Heart right ventricle (tissue), 16 donors: ENCODE measurements around the gene NELL2. TPM values are rescaled to one million over a fixed set of nuclear protein-coding genes. Genes with fewer than 3 reads are reported as not detected.

Experiments
- ATAC-seq, 8 donors: fragments of 200-7000 bp; cut with Tn5 transposase; one replicate each; pipeline ENCODE4 v1.9.1; 2020; ENCODE audit warnings: mild to moderate bottlenecking in 8 of 8, moderate library complexity in 8 of 8, moderate number of reproducible peaks in 1 of 8
- DNase-seq, 2 donors: peaks; one replicate each; pipeline ENCODE4 v3.0.0-alpha.2; 2020
- H3K27ac ChIP-seq, 10 donors: fragments of 200-600 bp; sonication (generic) in 2 of 10; one replicate each; pipeline versions ENCODE4 v1.5.0 to v1.8.0; 2020 to 2022; ENCODE audit warnings: mild to moderate bottlenecking in 3 of 10
- H3K27me3 ChIP-seq, 7 donors: fragments of 200-600 bp; one replicate each; pipeline ENCODE4 v1.8.0; 2021 to 2022; ENCODE audit warnings: mild to moderate bottlenecking in 2 of 7
- H3K36me3 ChIP-seq, 9 donors: fragments of 200-600 bp; sonication (generic) in 1 of 9; one replicate each; pipeline versions ENCODE4 v1.5.0 to v1.8.0; 2020 to 2022; ENCODE audit warnings: mild to moderate bottlenecking in 2 of 9
- H3K4me1 ChIP-seq, 9 donors: fragments of 200-600 bp; sonication (generic) in 1 of 9; one replicate each; pipeline versions ENCODE4 v1.5.0 to v1.8.0; 2020 to 2022; ENCODE audit warnings: mild to moderate bottlenecking in 4 of 9
- H3K4me3 ChIP-seq, 10 donors: fragments of 200-600 bp; sonication (generic) in 2 of 10; one replicate each; pipeline versions ENCODE4 v1.5.0 to v1.8.0; 2020 to 2022; ENCODE audit warnings: mild to moderate bottlenecking in 7 of 10, moderate library complexity in 2 of 10
- H3K9me3 ChIP-seq, 11 donors: fragments of 200-600 bp in 10 of 11; sonication (generic) in 2 of 11; one replicate each; pipeline versions ENCODE4 v1.5.0 to v1.8.0; 2013 to 2022; ENCODE audit warnings: mild to moderate bottlenecking in 2 of 11, control low read depth in 1 of 11, moderate library complexity in 1 of 11
- WGBS, 2 donors: extraction: QIAGEN DNeasy Blood & Tissue Kit; methylation state at CpG; one replicate each; pipeline ENCODE4 v1.1.7; 2013; ENCODE audit warnings: inconsistent platforms in 1 of 2; 5-methylcytosine and 5-hydroxymethylcytosine counted together
- intact Hi-C, 10 donors: fragments of 100-400 bp; cut with DNase I; formaldehyde crosslinking; loops; one replicate each; pipeline versions ENCODE4 v1.11.1 to v1.14.2; 2022
- polyA plus RNA-seq, 2 donors: library from polyadenylated mRNA; stranded (reverse); fragments of 200-250 nt; gene quantifications; one replicate each; pipeline ENCODE4 v1.2.3, GENCODE V29; 2013
- total RNA-seq, 10 donors: library from RNA; stranded (reverse); fragmentation: NEBNext Ultra II Directional in 3 of 10; extraction: Animal tissue kit (Norgen Biotek cat#: 25700) in 3 of 10; gene quantifications; one replicate each; pipeline versions ENCODE4 v1.2.1 to v1.2.4, GENCODE V29; 2021 to 2023
- TF ChIP-seq, protein P1 (sequence below), 9 donors: fragments of 200-600 bp; sonication (generic) in 2 of 9; IDR thresholded peaks; one replicate each; pipeline versions ENCODE4 v1.5.0 to v1.8.0; 2021 to 2022; ENCODE audit warnings: antibody characterized with exemption in 9 of 9, mild to moderate bottlenecking in 5 of 9, moderate library complexity in 1 of 9
- donor health status: Arrhythmogenic right ventricular cardiomyopathy.
- donor health status: ischemic (EF 13 %, LVEDD 7.1; RV severe dilation, severe dysfunction).
- donor health status: healthy with polysubstance abuse.
- donor health status: DM: no; HTN: yes; CAD: no.
- donor health status: DM: no; HTN: no; CAD: no.
- donor health status: ischemic (EF 25% LVEDD 6.9; RV normal size, moderate dysfunction).
- donor health status: ischemic (EF 25% LVEDD 5.7; RV mildly dilated, moderate dysfunction).
- donor health status: healthy.
- donor health status: DM: yes; HTN: yes; CAD: no.
- donor health status: Ischemic cardiomyopathy.
- donor health status: ischemic (EF 35%, LVEDD 5.7; RV mildly dilated, moderate dysfunction).
- donor health status: nonischemic (EF 11% LVEDD 7.7; RV severe dilation, severe dysfunction).
- donor health status: DM: yes; HTN: yes; CAD: no.
- donor health status: PGD.
- donor health status: ischemic (EF 29% LVEDD 5.4; RV normal size, mild dysfunction).
- donor health status: nonischemic (EF 23%, LVEDD 6.1; RV moderate dilation, normal function).

Gene NELL2
- total and polyA plus RNA-seq, 12 donors: 0.06 to 2.8 (median 0.46) TPM; not detected in 3

DNA sequence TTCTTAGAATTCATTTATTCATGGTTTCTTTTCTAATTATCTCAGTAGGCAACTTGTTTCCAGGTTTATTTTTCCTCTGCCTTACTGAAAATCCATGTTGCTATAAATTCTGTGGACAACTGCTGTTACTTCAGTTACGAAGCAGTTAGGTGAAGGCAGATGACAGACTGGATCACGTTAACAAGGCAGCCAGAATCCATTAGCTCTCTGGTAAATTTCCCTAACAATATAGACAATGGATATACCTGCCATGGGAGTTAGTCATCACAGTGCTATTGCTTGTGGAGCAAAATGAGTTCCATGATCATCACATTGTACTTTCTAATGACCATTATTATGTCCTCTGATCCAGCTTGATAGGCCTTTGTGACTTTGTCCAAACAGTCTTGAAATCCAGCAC, 291.5 kb downstream of the NELL2 start:
- no peak overlapping the region for H3K4me3 ChIP-seq
- TF ChIP-seq, protein P1, sequence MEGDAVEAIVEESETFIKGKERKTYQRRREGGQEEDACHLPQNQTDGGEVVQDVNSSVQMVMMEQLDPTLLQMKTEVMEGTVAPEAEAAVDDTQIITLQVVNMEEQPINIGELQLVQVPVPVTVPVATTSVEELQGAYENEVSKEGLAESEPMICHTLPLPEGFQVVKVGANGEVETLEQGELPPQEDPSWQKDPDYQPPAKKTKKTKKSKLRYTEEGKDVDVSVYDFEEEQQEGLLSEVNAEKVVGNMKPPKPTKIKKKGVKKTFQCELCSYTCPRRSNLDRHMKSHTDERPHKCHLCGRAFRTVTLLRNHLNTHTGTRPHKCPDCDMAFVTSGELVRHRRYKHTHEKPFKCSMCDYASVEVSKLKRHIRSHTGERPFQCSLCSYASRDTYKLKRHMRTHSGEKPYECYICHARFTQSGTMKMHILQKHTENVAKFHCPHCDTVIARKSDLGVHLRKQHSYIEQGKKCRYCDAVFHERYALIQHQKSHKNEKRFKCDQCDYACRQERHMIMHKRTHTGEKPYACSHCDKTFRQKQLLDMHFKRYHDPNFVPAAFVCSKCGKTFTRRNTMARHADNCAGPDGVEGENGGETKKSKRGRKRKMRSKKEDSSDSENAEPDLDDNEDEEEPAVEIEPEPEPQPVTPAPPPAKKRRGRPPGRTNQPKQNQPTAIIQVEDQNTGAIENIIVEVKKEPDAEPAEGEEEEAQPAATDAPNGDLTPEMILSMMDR (IDR thresholded peaks at IDR 0.05): no peak
- no peaks in the 10 kb centered on the region for H3K9me3 ChIP-seq
- 55 to 67% methylated on average over 2 of the region's 2 CpGs for whole genome bisulfite sequencing, 2 donors
- intact Hi-C loops: no loop called here
- DNase-seq: no peak
- H3K27me3 ChIP-seq: no peaks in the 10 kb centered on the region
- ATAC-seq: no peak
- H3K27ac ChIP-seq: no peak overlapping the region
- no peaks in the 10 kb centered on the region for H3K36me3 ChIP-seq
- no peaks in the 10 kb centered on the region for H3K4me1 ChIP-seq

DNA sequence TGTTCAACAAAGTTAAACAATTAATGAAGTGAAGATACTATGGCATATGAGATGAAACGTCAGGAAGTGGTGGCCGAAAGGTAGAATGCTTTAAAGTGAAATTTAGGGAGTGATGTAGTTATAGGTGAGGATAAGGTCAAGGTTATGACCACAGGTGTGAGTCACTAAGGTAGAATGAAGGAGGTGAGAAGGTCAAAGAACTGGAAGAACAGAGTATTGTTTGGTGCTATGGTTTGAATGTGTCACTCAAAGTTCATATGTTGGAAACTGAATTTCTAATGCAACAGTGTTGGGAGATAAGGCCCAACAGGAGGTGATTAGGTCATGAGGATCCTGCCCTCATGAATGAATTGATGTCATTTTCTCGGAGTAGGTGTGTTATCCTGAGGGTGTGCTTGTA, 293.6 kb downstream of the NELL2 start:
- no peak for ATAC-seq
- intact Hi-C loops: no loop called here

DNA sequence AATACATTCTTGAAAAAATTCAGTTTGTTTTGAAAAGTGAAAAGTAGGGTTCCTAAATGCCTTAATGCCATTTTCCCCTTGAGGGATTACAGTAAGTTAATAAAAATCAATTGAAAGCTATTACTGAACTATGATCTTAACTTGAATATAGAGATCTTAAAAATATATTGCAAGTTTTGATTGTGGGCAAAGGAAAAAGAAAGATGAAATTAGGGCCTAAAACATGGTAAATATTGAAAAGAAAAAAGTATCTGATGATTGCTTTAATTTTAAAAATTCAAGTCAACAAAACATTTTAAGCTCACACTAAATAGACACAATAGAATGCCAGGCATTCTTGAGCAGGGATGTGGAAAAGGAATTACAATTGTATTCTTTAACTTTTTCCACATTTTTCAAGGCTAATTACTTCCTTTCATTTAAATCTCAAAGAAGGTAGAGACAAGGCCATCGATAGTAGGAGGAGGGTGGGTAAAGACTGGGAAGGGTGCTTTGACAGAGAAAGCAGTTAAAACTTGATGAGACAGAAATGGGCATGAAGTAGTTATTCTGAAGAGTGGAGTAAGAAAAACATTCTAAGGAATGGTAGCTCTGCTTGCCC, 294.4 kb downstream of the NELL2 start:
- DNase-seq: no peak
- H3K36me3 ChIP-seq: no peaks in the 10 kb centered on the region
- TF ChIP-seq, protein P1 (IDR thresholded peaks at IDR 0.05): no peak
- H3K27ac ChIP-seq: no peak overlapping the region
- no peaks in the 10 kb centered on the region for H3K27me3 ChIP-seq
- no peaks in the 10 kb centered on the region for H3K9me3 ChIP-seq
- no peak overlapping the region for H3K4me3 ChIP-seq
- intact Hi-C loops: no loop called here
- ATAC-seq: no peak
- no peaks in the 10 kb centered on the region for H3K4me1 ChIP-seq
- 17 to 23% methylated on average over 1 of the region's 1 CpG for WGBS, 2 donors

More for the DNA sequence above, 293.6 kb downstream of the NELL2 start:
- WGBS, 2 donors: 73 to 75% methylated on average over 3 of the region's 3 CpGs
- no peak for DNase-seq
- no peak overlapping the region for H3K27ac ChIP-seq
- TF ChIP-seq, protein P1 (IDR thresholded peaks at IDR 0.05): no peak
- no peaks in the 10 kb centered on the region for H3K36me3 ChIP-seq
- no peaks in the 10 kb centered on the region for H3K4me1 ChIP-seq
- H3K4me3 ChIP-seq: no peak overlapping the region
- H3K27me3 ChIP-seq: no peaks in the 10 kb centered on the region
- H3K9me3 ChIP-seq: no peaks in the 10 kb centered on the region

DNA sequence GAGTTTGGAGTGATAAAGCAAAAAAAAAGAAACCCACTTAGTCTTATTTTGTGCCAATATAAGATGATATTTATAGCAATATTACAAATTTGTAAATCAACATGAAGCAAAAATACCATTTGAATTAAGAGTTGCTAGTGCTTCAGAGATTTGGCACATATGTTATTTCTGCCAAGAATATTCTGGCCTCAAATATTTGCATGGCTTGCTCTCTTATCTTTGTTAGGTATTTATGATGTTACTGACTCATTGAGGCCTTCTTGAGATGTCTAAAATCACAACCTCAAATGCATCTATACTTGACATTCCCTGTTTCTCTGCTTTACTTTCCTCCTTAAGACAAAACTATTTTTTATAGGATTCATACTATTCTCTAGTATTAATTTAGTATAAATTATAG, 301.5 kb downstream of the NELL2 start:
- no peak for DNase-seq
- H3K36me3 ChIP-seq: no peaks in the 10 kb centered on the region
- H3K4me1 ChIP-seq: no peaks in the 10 kb centered on the region
- no peaks in the 10 kb centered on the region for H3K27me3 ChIP-seq
- intact Hi-C loops: no loop called here
- H3K4me3 ChIP-seq: no peak overlapping the region
- H3K27ac ChIP-seq: no peak overlapping the region
- TF ChIP-seq, protein P1 (IDR thresholded peaks at IDR 0.05): no peak
- ATAC-seq: no peak
- no peaks in the 10 kb centered on the region for H3K9me3 ChIP-seq
